ENCODE data around the gene REPS1. TPM values are rescaled to one million over a fixed set of nuclear protein-coding genes. Genes with fewer than 3 reads are reported as not detected.

The REPS1 gene
- total RNA-seq, 1 experiment from 2014 or later: 74.4 TPM

DNA sequence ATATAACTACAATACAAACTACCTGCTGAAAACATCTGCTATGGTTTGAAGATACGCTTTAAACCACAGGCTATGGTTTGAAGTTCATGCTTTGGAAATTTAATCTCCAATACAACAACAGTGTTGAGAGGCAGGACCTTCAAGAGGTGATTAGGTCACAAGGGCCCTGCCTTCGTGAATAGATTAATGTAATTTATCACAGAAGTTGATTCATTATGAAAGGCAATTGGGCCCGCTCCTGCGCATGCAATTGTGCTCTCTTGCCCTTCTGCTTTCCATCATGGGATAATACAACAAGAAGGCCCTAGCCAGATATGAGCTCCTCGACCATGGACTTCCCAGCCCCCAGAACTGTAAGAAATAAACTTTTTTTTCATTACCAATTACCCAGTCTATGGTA is 21.2 kb downstream of the REPS1 start:
- Histone ChIP-seq H2BK20ac (ENCODE audit: low read depth, low read length, poor library complexity, severe bottlenecking) (no peak overlapping the region), H2AK5ac (ENCODE audit: insufficient read length, low read length) (no peak overlapping the region), H4K20me1 (ENCODE audit: control insufficient read depth, insufficient read depth, insufficient read length) (no peaks in the 10 kb centered on the region), H4K8ac (replicated peaks; ENCODE audit: insufficient read length, low read depth, low read length) (no peak overlapping the region), H3K4me1 (ENCODE audit: insufficient read depth, low read length) (peaks cover 5% of the 10 kb centered on the region; the same call in 1 of the 2 replicates), H2BK120ac (ENCODE audit: low read depth, low read length, poor library complexity, severe bottlenecking) (no peak overlapping the region), H3K56ac (ENCODE audit: insufficient read length, low read depth, low read length) (no peak overlapping the region), H3K23me2 (ENCODE audit: insufficient read length, low read depth, low read length, poor library complexity, severe bottlenecking) (no peaks in the 10 kb centered on the region), H4K91ac (ENCODE audit: insufficient read length, low read depth, low read length) (no peak overlapping the region), H3T11ph (ENCODE audit: low read length) (no peak overlapping the region), H2AFZ (ENCODE audit: low read length) (no peak overlapping the region), H3K4me2 (ENCODE audit: insufficient read depth, insufficient read length, low read length) (no peak overlapping the region), H3K27ac (ENCODE audit: insufficient read length, low read depth, low read length) (no peak overlapping the region), H2BK15ac (ENCODE audit: low read depth, low read length) (no peak overlapping the region), H3K14ac (ENCODE audit: insufficient read depth, low read length) (no peak overlapping the region), H2BK12ac (ENCODE audit: insufficient read length, low read depth, low read length) (no peak overlapping the region), H3K23ac (ENCODE audit: insufficient read length, low read depth, low read length) (no peak overlapping the region), H3K79me2 (ENCODE audit: insufficient read depth, low read length) (peaks cover 16% of the 10 kb centered on the region; the same call in 1 of the 2 replicates), H3K79me1 (ENCODE audit: insufficient read depth, low read depth, low read length, poor library complexity, severe bottlenecking) (no peaks in the 10 kb centered on the region), H2BK5ac (ENCODE audit: insufficient read length, low read length) (no peak overlapping the region), H3K4ac (ENCODE audit: low read depth, low read length) (no peak overlapping the region), H4K5ac (ENCODE audit: insufficient read length, low read depth, low read length) (no peak overlapping the region), H3K9me3 (ENCODE audit: control insufficient read depth, low read depth, low read length) (no peaks in the 10 kb centered on the region), H3K27me3 (ENCODE audit: insufficient read depth, low read length) (no peaks in the 10 kb centered on the region), H3K9ac (ENCODE audit: extremely low read depth, insufficient read length, low read length) (no peak overlapping the region), H3K18ac (ENCODE audit: insufficient read length, low read depth, low read length) (no peak overlapping the region)
- no CpG with 5 or more reads among the region's 5 CpGs for WGBS (ENCODE audit: extremely low coverage, insufficient read length, low lambda C conversion rate)
- no peak for DNase-seq
- no peak overlapping the region for H3K27ac Mint-ChIP-seq
- H3K9me3 Mint-ChIP-seq: no peaks in the 10 kb centered on the region
- peaks cover 23 to 35% of the 10 kb centered on the region in 2 experiments for H3K4me1 Mint-ChIP-seq
- H3K4me3 Mint-ChIP-seq: no peak overlapping the region
- peaks cover 0 to 2% (median 0%) of the 10 kb centered on the region in 3 experiments; a peak in 1 of 7 replicates for H3K36me3 Mint-ChIP-seq (ENCODE audit: insufficient read depth in 1 of 3, low read depth in 3 of 3)
- no peak for TF ChIP-seq CTCF (conservative IDR thresholded peaks at IDR 0.05)
- no peaks in the 10 kb centered on the region for H3K27me3 Mint-ChIP-seq (ENCODE audit: low read depth)
